ENCODE results near the gene LTB.

LTB gene

GRCh38 chr6:31588871-31589650 lies 6.8 kb upstream of the LTB start:
- ChIA-PET CTCF (interaction anchor here (0.7 to 1.4 kb wide), 3 partner anchors 9 to 60 kb away, joined by 3 to 6 read pairs (median 3); no protein-coding TSS in a partner anchor), POLR2A (interaction anchor here (0.6 kb wide), 1 partner anchor 13 kb away, joined by 3 read pairs; no protein-coding TSS in a partner anchor)
- no peak for TF ChIP-seq NFRKB (IDR thresholded peaks at IDR 0.05)
- TF ChIP-seq FOXM1 (IDR thresholded peaks at IDR 0.05; ENCODE audit: borderline replicate concordance), result no peak
- no peak for TF ChIP-seq SP1 (IDR thresholded peaks at IDR 0.05)
- no peak for TF ChIP-seq HDGF (IDR thresholded peaks at IDR 0.05; ENCODE audit: borderline replicate concordance)
- TF ChIP-seq BHLHE40 (IDR thresholded peaks at IDR 0.05; ENCODE audit: borderline replicate concordance), result no peak
- TF ChIP-seq CTBP1 (IDR thresholded peaks at IDR 0.05; ENCODE audit: borderline replicate concordance), result no peak
- no peak for TF ChIP-seq FOXK2 (IDR thresholded peaks at IDR 0.05)
- TF ChIP-seq TARDBP (IDR thresholded peaks at IDR 0.05), result no peak
- no peak for TF ChIP-seq SUZ12 (IDR thresholded peaks at IDR 0.05)
- no peak for TF ChIP-seq ELF4 (IDR thresholded peaks at IDR 0.05)
- TF ChIP-seq L3MBTL2 (conservative IDR thresholded peaks at IDR 0.05), result no peak
- TF ChIP-seq, protein P1, sequence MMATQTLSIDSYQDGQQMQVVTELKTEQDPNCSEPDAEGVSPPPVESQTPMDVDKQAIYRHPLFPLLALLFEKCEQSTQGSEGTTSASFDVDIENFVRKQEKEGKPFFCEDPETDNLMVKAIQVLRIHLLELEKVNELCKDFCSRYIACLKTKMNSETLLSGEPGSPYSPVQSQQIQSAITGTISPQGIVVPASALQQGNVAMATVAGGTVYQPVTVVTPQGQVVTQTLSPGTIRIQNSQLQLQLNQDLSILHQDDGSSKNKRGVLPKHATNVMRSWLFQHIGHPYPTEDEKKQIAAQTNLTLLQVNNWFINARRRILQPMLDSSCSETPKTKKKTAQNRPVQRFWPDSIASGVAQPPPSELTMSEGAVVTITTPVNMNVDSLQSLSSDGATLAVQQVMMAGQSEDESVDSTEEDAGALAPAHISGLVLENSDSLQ (IDR thresholded peaks at IDR 0.05), result no peak
- DNase-seq (ENCODE audit: extremely low spot score), result no peak

DNA sequence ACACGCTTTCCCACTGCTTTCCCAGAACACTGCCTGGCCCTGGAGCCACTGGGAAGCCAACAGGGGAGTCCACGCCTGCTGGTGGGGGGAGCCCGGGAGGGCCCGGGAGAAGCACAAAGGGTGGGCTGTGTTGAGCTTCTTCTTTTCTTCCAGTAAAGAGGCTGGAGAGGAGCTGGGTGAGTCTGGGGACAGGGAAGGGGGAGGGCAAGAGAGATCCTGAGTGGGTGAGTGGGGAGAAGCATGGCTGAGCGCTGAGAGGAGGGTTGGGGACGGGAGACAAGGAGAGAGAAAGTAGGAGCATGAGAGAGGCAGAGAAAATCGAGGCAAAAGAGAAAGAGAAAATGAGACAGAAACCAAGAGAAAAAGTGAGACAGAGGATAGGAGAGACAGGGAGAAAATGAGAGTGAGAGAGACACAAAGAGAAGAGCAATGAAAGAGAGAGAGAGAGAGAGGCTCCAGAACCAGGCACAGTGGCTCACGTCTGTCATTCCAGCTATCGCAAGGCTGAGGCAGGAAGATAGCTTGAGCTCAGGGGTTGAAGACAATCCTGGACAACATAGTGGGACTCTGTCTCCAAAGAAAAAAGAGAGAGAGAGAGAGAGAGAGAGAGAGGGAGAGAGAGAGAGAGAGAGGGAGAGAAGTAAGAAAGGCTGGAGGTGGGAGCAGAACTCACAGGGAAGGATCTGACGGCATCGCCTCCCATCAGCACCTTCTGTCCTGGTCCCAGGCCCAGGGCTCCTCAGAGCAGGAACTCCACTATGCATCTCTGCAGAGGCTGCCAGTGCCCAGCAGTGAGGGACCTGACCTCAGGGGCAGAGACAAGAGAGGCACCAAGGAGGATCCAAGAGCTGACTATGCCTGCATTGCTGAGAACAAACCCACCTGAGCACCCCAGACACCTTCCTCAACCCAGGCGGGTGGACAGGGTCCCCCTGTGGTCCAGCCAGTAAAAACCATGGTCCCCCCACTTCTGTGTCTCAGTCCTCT lies 5.9 kb upstream of the LTB start:
- TF ChIP-seq LEF1 (IDR thresholded peaks at IDR 0.05; ENCODE audit: borderline replicate concordance), result no peak
- ChIA-PET CTCF (interaction anchor here (0.7 to 2.2 kb wide), 3 partner anchors 13 to 59 kb away, joined by 3 to 8 read pairs (median 3); partner anchors contain the start of gene TNF), POLR2A (interaction anchor here (0.6 to 1.0 kb wide), 2 partner anchors 9 to 12 kb away, joined by 3 read pairs; no protein-coding TSS in a partner anchor)
- DNase-seq (ENCODE audit: extremely low spot score), result no peak

GRCh38 chr6:31586599-31587281 lies 4.5 kb upstream of the LTB start:
- ChIA-PET POLR2A (no interaction called here), CTCF (interaction anchor here (0.7 to 13.5 kb wide), 4 partner anchors 9 to 17 kb away, joined by 3 to 149 read pairs (median 6); partner anchors contain the start of genes NCR3 and TNF)
- TF ChIP-seq ARNT (IDR thresholded peaks at IDR 0.05) (no peak), HDGF (IDR thresholded peaks at IDR 0.05; ENCODE audit: borderline replicate concordance) (no peak), FOXA1 (IDR thresholded peaks at IDR 0.05) (no peak), FOXM1 (IDR thresholded peaks at IDR 0.05; ENCODE audit: borderline replicate concordance) (no peak), SUZ12 (IDR thresholded peaks at IDR 0.05) (no peak), CTBP1 (IDR thresholded peaks at IDR 0.05; ENCODE audit: borderline replicate concordance) (no peak), ZNF384 (IDR thresholded peaks at IDR 0.05) (no peak), SP1 (IDR thresholded peaks at IDR 0.05) (no peak), TARDBP (IDR thresholded peaks at IDR 0.05) (no peak), BHLHE40 (IDR thresholded peaks at IDR 0.05; ENCODE audit: borderline replicate concordance) (no peak), LEF1 (IDR thresholded peaks at IDR 0.05; ENCODE audit: borderline replicate concordance) (no peak), NFRKB (IDR thresholded peaks at IDR 0.05) (no peak), L3MBTL2 (conservative IDR thresholded peaks at IDR 0.05) (no peak), FOXK2 (IDR thresholded peaks at IDR 0.05) (no peak), ELF4 (IDR thresholded peaks at IDR 0.05) (no peak)
- TF ChIP-seq, protein P1 (IDR thresholded peaks at IDR 0.05), result no peak
- DNase-seq (ENCODE audit: extremely low spot score), result no peak

DNA sequence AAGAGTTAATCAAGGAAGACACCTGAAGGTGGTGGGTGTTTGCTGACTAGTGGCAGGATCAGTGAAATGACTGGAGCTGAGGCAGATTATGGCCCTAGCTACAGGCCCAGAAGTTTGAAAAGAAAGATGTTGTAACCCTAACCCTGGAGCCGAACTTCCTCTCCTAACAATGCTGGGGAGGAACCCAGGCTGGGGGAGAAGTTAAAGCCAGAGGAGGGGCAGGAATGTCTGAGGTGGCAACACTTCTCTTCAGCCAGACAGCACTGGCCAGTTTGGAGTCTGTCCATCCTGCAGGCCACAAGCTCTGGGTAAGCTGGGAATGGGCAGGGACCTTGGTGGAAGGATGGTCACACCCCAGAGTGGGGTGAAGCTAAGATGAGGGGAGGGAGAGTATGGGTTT lies 3.8 kb upstream of the LTB start, which contains the start of gene LST1:
Gene LST1, plus strand, starts transcription at position 270 of the 400 bp plus-strand sequence. CDS start 1,023 bp downstream, outside the sequence.
- no peak for DNase-seq (ENCODE audit: extremely low spot score)
- ChIA-PET POLR2A (interaction anchor here (1.7 kb wide), 1 partner anchor 11 kb away, joined by 3 read pairs; no protein-coding TSS in a partner anchor), CTCF (interaction anchor here (0.7 to 13.5 kb wide), 4 partner anchors 8 to 17 kb away, joined by 3 to 149 read pairs (median 6); partner anchors contain the start of genes NCR3 and TNF)
- no peak for TF ChIP-seq FOXM1 (IDR thresholded peaks at IDR 0.05; ENCODE audit: borderline replicate concordance)
- no peak for TF ChIP-seq ARNT (IDR thresholded peaks at IDR 0.05)
- TF ChIP-seq, protein P1 (IDR thresholded peaks at IDR 0.05), result no peak
- TF ChIP-seq BHLHE40 (IDR thresholded peaks at IDR 0.05; ENCODE audit: borderline replicate concordance), result no peak
- TF ChIP-seq SUZ12 (IDR thresholded peaks at IDR 0.05), result no peak
- TF ChIP-seq HDGF (IDR thresholded peaks at IDR 0.05; ENCODE audit: borderline replicate concordance), result no peak
- TF ChIP-seq FOXK2 (IDR thresholded peaks at IDR 0.05), result no peak
- TF ChIP-seq CTBP1 (IDR thresholded peaks at IDR 0.05; ENCODE audit: borderline replicate concordance), result no peak
- no peak for TF ChIP-seq TARDBP (IDR thresholded peaks at IDR 0.05)
- TF ChIP-seq ELF4 (IDR thresholded peaks at IDR 0.05), result no peak
- no peak for TF ChIP-seq ZNF384 (IDR thresholded peaks at IDR 0.05)
- TF ChIP-seq LEF1 (IDR thresholded peaks at IDR 0.05; ENCODE audit: borderline replicate concordance), result no peak
- no peak for TF ChIP-seq SP1 (IDR thresholded peaks at IDR 0.05)
- TF ChIP-seq FOXA1 (IDR thresholded peaks at IDR 0.05), result no peak
- no peak for TF ChIP-seq NFRKB (IDR thresholded peaks at IDR 0.05)
- no peak for TF ChIP-seq L3MBTL2 (conservative IDR thresholded peaks at IDR 0.05)
